HG03196 (cell line): ENCODE data around the gene PLSCR2.
"Not testable (repeated sequence)": the region's sequence is repeated elsewhere in the genome, so short reads cannot be mapped to it uniquely, and the experiment has no call there.

Source experiments
- ATAC-seq: cut with Tn5 transposase; IDR thresholded peaks from one replicate; pipeline ENCODE4 v1.9.1; 2021; ENCODE audit not compliant: unreplicated experiment

The PLSCR2 gene

DNA sequence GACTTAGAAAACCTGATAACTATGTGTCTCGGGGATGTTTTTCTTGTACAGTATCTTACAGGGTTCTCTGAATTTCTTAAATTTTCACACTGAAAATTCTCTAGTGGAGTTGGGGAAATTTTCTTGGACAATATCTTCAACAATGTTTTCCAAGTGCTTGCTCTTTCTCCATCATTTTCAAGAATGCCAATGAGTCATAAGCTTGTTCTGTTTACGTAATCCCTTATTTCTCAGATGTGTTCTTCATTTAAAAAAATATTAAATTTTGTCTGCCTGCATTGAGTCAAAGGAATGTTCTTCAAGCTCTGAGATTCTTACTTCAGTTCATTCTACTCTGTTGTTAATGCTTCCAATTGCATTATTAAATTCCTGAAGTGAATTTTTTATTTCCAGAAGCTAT lies 21.9 kb upstream of the PLSCR2 start:
- no peak for ATAC-seq

DNA sequence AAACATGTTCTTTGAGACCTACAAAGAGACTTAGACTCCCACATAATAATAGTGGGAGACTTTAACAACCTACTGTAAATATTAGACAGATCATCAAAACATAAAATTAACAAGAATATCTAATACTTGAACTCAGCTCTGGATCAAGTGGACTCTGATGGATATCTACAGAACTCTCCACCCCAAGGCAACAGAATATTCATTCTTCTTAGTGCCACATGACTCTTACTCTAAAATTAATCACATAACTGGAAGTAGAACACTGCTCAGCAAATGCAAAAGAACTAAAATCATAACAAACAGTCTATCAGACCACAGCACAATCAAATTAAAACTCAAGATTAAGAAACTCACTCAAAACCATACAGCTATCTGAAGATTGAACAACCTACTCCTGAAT lies 15.9 kb upstream of the PLSCR2 start:
- no peak for ATAC-seq

DNA sequence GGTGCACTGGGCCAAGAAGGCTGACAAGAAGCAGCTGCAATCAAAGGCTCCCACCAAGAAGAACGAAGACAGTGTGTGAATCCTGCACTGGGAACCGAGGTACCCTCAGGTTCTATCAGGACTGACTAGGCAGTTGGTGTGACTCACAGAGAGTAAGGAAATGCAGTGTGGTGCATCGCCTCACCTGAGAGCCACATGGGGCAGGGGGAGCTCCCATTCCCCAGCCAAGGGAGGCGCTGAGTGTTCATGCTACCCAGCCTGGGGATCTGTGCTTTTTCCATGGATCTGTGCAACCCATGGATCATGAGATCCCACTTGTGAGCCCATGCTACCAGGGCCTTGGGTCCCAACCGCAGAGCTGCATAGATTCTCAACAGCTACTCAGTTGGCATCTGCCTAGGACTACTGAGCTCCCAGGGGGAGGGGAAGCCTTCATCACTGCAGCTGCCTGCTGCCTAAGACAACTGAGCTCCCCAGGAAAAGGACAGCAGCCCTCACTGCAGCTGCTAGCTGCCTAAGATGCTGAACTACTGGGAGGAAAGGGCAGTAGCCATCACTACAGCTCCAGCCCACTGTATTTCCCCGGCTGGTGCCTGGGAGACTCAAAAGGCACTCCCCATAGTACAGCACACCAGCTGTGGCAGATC lies 6.9 kb upstream of the PLSCR2 start:
- no peak for ATAC-seq

DNA sequence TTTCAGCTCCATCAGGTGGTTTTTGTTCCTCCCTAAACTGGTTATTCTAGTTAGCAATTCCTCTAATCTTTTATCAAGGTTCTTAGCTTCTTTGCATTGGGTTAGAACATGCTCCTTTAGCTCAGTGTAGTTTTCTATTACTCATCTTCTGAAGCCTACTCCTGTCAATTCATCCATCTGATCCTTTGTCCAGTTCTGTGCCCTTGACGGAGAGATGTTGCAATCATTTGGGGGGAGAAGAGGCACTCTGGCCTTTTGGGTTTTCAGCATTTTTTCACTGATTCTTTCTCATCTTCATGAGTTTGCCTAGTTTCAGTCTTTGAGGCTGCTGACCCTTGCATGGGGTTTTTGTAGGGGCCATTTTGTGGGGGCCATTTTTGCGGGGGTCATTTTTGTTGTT lies 5.6 kb upstream of the PLSCR2 start:
- ATAC-seq: not testable (repeated sequence)

DNA sequence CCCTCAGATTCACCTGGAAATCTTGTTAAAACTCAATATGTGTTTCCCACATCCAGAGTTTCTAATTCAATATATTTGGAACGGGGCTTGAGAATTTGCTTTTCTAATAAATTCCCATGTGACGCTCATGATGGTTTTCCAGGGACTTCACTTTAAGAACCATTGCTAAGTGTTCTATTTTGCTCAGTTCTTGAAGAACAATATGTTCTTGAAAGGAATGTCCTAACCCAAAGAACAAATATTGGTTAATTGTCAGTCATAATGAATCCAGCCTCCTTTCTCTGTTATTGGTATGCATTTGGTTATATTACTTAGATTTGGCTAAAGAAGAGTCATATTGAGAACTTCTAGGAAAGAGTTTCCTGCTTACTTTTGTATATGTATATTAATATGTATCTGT lies 4.4 kb upstream of the PLSCR2 start:
- ATAC-seq: no peak

DNA sequence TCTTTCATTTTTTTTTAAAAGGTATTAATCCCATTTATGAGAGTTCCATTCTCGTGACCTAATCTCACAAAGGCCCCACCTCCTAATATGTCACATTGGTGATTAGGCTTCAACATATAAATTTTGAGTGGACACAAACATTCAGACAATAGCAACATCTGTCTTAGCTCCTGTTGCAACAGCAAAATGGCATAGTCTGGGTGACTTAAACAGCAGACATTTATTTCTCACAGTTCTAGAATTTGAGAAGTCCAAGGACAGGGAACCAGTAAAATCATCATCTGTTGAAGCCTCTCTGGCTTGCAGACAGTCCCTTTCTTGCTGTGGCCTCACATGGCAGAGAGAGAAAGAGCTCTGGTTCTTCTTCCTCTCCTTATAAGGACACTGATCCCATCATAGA lies 3.2 kb upstream of the PLSCR2 start:
- ATAC-seq: no peak

DNA sequence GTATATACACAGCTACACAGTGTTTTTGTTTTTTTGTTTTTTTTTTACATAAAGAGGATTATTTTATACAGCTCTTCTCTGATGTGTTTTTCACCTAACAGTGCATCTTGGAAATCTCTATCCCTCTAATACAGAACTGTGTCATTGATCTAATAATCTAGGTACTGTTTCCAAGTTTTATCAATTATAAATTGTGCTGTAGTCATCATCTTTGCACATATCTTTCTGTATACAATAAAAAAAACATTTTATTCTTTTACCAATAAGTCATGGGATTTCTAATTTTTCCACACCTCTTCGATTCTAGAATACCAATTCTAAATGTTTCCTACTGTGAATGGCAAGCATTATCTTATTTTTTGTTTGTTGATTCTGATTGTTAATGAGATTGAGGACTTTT lies 1.7 kb upstream of the PLSCR2 start:
- no peak for ATAC-seq

DNA sequence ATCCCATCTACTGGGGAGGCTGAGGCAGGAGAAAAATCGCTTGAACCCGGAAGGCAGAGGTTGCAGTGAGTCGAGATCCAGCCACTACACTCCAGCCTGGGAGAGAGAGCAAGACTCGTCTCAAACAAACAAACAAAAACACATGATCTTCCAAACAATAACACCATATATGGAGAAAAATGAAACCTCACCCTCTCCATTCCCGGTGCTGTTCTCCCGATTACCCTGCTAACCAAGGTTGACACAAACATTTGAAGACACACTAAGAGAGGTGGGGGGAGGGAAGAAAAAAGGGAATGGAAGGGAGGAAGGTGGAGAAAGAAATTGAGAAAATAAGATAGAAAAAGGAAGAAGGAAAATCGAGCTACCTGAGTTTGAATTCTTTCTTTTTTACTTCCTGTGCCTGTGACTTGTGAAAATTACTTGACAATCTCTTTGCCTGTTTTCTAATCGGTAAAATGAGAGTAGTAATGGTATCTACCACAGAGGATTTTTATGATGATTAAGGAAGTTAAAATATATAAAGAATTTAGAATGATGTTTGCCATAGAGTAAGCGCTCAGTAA lies 1.1 kb upstream of the PLSCR2 start:
- ATAC-seq: no peak

DNA sequence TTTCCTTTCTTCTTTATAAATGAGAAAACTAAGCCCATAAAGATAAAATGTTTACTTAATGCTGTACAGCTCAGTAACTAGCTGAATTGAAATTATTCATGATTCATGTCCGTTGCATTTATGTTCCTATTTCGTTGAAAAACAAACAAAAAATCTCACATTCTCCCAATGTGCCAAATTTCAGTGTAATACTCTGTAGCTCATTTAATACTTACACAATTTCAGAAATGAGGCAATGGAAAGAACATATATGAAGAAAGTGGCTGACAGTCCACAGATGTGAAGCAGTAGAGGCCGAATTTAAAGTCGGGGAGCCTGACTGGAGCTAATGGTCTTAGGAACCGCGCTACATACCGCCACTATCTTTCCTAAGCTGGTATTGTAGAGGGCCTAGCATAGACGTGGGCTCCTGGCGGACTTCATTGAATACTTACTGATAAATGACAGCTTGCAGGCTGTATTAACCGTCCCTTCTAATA lies 651 bp downstream of the PLSCR2 start:
- no peak for ATAC-seq

DNA sequence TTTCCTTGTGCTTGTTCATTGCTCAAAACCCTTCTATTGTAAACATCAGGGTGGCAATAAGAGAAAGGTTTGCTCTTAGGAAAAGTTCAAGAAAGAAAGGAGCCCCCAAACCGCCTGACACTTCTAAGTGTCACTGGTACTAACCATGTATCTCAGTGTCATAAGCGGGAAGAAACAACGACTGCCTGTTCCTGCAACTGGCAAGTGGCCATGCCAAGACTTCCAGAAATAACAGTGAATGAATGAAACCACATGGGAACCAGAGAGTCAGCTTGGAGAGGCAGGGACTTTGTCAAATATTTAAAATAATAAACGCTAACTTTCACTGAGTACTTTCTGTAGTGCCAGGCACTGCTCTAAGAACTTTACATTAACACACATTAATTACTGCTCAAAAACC lies 1.1 kb downstream of the PLSCR2 start:
- no peak for ATAC-seq

DNA sequence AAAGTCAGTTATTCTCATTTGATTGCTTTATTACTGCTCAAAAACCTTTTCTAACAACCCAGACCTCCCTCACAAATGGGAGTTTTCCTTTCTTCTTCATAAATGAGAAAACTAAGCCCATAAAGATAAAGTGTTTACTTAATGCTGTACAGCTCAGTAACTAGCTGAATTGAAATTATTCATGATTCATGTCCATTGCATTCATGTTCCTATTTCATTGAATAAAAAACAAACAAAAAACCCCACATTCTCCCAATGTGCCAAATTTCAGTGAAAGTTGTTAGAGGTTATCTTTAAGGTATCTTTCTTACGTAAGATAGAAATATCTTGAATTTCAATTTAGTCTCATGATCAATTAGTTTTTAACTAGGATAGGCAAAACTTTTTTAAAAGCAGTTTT lies 2.8 kb downstream of the PLSCR2 start:
- ATAC-seq: no peak

DNA sequence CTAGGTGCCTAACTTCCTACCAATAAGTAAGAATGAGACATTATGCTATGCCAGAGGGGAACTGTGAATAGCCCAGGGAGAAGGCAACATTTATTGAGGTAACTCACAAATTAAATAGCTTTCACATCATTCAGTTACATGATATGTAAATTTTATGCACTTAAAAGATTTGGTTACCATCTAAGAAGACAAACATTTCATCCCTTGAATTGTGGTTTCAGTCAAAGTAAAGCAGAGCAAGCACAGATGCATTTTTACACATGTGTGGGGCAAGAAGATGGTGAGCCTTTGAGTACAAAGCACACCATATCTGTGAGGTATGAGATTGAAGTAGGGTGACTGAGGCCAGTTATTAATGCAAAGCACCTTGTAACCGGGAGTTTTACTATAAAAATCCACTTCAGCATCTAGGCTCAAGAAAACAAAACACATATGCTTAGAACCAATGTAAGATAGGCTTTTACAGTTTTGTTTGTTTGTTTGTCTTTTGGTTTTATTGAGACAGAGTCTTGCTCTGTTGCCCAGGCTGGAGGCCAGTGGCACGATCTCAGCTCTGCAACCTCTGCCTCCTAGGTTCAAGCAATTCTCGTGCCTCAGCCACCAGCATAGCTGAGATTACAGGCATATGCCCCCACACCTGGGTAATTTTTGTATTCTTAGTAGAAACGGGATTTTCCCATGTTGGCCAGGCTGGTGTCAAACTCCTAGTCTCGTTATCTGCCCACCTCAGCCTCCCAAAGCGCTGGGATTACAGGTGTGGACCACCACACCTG lies 3.5 kb downstream of the PLSCR2 start:
- ATAC-seq: no peak

DNA sequence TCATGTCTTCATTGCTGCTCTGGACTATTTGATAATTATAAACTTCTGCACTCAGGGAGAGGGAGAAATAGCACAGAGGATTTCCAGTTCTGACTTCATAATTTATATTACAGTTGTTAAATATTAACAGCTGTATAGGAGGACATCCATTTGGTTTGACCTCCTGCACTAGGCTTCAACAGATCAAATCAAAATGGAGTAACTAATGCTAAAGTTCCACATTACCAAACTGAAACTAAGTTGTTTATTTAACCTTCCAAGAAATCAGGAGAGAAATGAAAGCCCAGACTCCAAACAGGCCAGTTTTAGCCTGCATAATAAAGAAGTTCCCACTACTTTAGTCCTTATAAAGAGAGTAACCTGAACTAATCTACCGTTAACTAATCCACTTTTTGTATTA lies 4.6 kb downstream of the PLSCR2 start:
- no peak for ATAC-seq

DNA sequence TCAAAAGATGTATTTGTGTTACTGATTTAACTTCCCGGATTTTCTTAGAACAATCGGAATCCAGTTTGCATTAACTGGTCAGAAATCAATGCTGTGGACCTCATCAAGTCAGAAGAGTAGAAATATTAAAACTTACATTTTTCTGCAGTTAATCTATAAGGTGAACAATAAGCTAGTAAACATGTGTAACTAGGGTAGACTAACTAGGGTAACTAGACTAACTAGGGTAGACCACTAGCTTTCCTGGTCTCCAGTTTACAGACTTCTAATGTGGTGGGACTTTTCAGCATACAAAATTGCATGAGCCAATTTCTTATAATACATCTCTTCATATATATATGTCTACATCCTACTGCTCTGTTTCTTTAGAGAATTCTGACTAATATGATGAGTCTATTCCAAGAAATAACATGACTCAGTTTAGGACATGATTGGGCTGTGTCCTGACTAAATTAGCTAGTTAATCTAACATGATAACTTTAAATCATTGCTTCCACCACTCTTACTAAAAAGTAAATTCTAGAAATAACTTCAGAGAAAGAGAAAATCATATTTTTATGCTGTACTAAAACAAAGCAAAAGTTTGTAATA lies 5.3 kb downstream of the PLSCR2 start:
- ATAC-seq: no peak

DNA sequence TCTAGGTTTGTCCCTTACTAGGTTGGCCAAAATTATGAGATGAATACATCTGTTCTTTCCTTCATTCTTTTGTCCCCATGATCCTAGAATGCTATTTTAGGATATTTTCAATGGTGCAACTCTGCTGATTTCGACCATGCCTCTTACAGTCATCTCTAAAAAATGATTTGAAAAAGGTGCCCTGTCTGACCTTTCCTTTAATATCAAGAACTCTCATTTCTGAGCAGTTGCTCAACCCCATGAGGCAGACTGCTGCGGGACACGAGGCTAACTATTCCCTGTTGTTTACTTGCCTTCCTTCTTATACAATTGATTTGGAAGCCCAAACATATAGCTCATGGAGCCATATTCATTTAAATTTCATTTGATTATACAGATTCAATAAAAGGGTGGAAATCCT lies 14.6 kb downstream of the PLSCR2 start:
- no peak for ATAC-seq

DNA sequence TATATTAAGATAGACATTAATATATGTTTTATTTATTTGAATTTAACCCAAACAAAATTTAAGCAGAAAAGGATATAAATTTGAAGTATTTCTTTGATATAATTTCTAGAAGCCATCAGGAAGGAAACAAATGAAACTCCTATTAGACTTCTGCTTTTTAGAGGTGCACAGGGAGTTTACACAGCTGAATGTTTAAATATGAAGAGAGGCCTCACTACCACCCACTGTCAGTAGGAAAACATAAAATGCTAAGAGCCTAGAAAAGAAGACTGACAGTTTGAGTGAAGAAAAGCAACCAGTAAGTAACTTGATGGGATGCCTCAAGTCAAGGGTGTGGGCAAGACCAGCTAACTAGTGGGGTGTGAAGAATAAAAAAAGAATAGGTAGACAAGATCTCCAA lies 19.7 kb downstream of the PLSCR2 start:
- no peak for ATAC-seq

DNA sequence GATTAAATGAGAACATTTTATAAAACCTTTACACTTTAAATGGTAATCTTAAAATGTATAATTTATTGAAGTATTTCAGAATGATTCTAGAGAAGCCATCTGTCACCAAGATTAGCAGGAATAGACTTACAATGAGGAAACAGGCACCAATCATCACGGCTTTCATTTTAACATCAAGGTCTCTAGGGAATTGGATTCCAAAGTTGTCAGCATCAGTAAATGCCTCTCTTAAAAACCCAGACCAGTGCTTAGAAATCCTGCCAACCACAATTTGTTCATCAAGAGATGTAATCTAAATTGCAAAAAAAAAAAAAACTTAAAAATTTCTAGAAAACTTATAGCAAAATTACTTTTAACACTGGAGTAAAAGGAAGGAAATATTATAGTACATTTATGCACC lies 20.3 kb downstream of the PLSCR2 start:
- no peak for ATAC-seq

DNA sequence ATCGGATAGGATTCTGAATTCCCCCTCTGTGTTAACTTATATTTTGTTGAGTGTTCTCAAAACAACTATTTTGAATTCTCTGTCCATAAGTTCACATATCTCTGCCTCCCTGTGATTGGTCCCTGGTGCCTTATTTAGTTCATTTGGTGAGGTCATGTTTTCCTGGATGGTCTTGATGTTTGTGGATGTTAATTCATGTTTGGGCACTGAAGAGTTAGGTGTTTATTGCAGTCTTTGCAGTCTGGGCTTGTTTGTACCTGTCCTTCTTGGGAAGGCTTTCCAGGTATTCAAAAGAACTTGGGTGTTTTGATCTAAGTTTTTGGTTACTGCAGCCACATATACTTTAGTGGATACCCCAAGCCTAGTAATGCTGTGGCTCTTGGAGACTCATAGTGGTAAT lies 23.3 kb downstream of the PLSCR2 start:
- no peak for ATAC-seq

DNA sequence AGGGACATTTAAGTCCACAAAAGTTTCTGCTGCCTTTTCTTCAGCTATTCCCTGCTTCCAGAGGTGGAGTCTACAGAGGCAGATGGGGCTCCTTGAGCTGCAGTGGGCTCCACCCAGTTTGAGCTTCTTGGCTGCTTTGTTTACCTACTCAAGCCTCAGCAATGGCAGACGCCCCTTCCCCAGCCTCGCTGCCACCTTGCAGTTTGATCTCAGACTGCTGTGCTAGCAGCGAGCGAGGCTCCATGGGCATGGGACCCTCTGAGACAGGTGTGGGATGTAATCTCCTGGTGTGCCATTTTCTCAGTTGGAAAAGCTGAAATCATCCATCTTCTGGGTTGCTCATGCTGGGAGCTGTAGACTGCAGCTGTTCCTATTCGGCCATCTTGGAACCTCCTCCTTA lies 29.1 kb downstream of the PLSCR2 start:
- ATAC-seq: not testable (repeated sequence)

DNA sequence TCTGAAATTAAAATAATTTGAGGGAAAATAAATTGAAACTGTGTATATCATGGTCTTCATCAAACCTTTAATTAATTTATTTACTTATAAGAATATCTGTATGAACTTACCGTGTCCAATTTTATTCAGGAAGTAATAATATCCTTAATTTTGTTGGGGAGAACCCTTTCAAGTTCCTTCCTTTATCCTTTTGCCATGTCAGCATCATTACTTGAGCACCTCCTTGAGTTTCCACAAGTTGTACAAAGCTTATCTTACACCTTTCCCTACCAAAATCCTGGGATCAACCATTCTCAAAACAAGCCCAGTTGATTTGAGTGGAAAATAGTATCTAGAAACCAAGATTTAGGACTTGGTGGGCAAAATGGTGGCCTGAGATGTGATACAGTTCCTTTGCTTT lies 37.3 kb downstream of the PLSCR2 start:
- no peak for ATAC-seq

DNA sequence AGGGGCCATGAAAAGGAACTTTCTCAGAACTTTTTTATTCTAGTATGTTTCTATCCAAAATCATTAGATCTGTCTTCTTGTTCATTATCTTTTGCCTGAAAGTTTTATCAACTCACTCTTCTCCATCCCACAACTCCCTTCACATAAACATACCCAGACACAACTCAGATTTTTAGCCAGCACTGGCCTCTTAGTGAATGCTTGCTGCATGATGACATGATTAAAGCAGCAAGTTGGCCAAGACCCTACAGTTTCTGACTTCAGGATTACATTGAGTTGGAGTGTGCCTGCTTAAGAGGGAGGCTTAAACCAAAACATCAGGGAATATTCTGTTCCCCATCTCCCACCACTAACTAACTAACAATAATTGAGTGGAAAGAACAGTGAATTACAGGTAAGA lies 38.1 kb downstream of the PLSCR2 start:
- no peak for ATAC-seq

DNA sequence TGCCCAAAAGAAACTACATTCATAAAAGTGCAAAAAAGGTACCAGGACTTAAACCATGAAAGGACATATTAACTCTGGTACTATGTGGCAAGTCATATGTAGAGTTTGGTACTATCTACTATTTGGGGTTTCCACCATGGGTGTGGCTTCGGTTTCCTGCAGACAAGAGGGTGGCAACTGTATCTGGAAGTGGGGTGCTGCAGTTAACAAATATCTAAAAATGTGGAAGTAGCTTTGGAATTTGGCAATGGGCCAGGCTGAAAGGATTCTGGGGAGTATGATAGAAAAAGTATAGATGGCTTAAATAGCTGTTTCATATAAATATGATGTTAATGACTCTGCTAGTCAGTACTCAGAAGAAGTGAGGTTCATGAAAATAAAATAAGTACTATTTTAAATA lies 44.0 kb downstream of the PLSCR2 start:
- ATAC-seq: no peak
